H1 (cell line): ENCODE data around the gene LGALS1. TPM values are rescaled to one million over a fixed set of nuclear protein-coding genes. Genes with fewer than 3 reads are reported as not detected.
A peak's percentile ranks its signal among the peaks of the same experiment; 100 is the strongest.

Experiments
- CTCF ChIA-PET: fragments of 300-600 bp; sonication (Branson Sonifier 250); formaldehyde crosslinking; loops from one replicate; lab custom pipeline; 2021; ENCODE audit not compliant: partially characterized antibody; lab: Charles Lee
- POLR2A ChIA-PET: fragments of 300-600 bp; sonication (Branson Sonifier 250); formaldehyde crosslinking; loops from one replicate; lab custom pipeline; 2021; ENCODE audit warnings: inconsistent platforms; ENCODE audit not compliant: partially characterized antibody; lab: Charles Lee
- DNase-seq, 2 experiments: peaks; one replicate each; pipeline versions ENCODE4 v3.0.0 to v3.0.0-alpha.2; 2010 to 2022; ENCODE audit warnings: low spot score in 2 of 2, low read depth in 1 of 2, mixed read lengths in 1 of 2
- FAIRE-seq: peaks from 2 replicates; lab custom pipeline; 2011; peaks lifted over from hg19 to GRCh38; lab: Jason Lieb, UNC
- H2AFZ ChIP-seq: 2 replicates; pipeline ENCODE4 v1.8.1; 2012; ENCODE audit warnings: low read length, inconsistent platforms
- H2AK5ac ChIP-seq: 2 replicates; pipeline ENCODE4 v1.6.1; 2013; ENCODE audit warnings: low read depth, low read length
- H2BK120ac ChIP-seq: replicated peaks from 2 replicates; pipeline ENCODE3; 2013; ENCODE audit warnings: low read depth, low read length, inconsistent platforms
- H2BK12ac ChIP-seq: 2 replicates; pipeline ENCODE4 v1.6.1; 2013; ENCODE audit warnings: low read depth, low read length
- H2BK15ac ChIP-seq: 2 replicates; pipeline ENCODE4 v1.6.1; 2013; ENCODE audit warnings: low read length
- H2BK20ac ChIP-seq: 2 replicates; pipeline ENCODE4 v1.6.1; 2013; ENCODE audit warnings: low read length
- H2BK5ac ChIP-seq: 2 replicates; pipeline ENCODE4 v1.6.1; 2013; ENCODE audit warnings: low read depth, low read length
- H3K14ac ChIP-seq: 2 replicates; pipeline ENCODE4 v1.6.1; 2013; ENCODE audit warnings: inconsistent platforms; ENCODE audit not compliant: insufficient read length
- H3K18ac ChIP-seq: 2 replicates; pipeline ENCODE4 v1.6.1; 2013; ENCODE audit warnings: low read length; ENCODE audit errors: extremely low read depth
- H3K23ac ChIP-seq: 2 replicates; pipeline ENCODE4 v1.6.1; 2013; ENCODE audit warnings: inconsistent platforms; ENCODE audit not compliant: insufficient read length
- H3K23me2 ChIP-seq: 2 replicates; pipeline ENCODE4 v1.6.1; 2013; ENCODE audit warnings: low read depth, low read length
- H3K27ac ChIP-seq: 2 replicates; pipeline ENCODE4 v1.6.1; 2011; ENCODE audit warnings: low read depth, low read length, inconsistent platforms
- H3K27me3 ChIP-seq, 4 experiments: replicated peaks in 1 of 4; 1 replicate in 1 of 4; 2 replicates in 3 of 4; pipeline versions ENCODE4 v1.6.1 to v1.8.1; 2011 to 2013; ENCODE audit warnings: low read length in 3 of 4, mild to moderate bottlenecking in 3 of 4, inconsistent platforms in 2 of 4, mixed read lengths in 2 of 4, moderate library complexity in 1 of 4; ENCODE audit not compliant: control insufficient read depth in 3 of 4, insufficient read depth in 3 of 4; ENCODE audit errors: extremely low read depth in 1 of 4
- H3K36me3 ChIP-seq, 4 experiments: 2 replicates each; pipeline versions ENCODE4 v1.6.1 to v1.8.1; 2011 to 2013; ENCODE audit warnings: mild to moderate bottlenecking in 4 of 4, low read length in 3 of 4, moderate library complexity in 2 of 4, control low read depth in 1 of 4, inconsistent platforms in 1 of 4; ENCODE audit not compliant: insufficient read depth in 4 of 4, control insufficient read depth in 2 of 4
- H3K4ac ChIP-seq: replicated peaks from 2 replicates; pipeline ENCODE3; 2013; ENCODE audit warnings: low read length, low read depth, mixed read lengths, inconsistent platforms; ENCODE audit not compliant: insufficient read length
- H3K4me1 ChIP-seq, 4 experiments: replicated peaks in 1 of 4; 1 replicate in 1 of 4; 2 replicates in 3 of 4; pipeline versions ENCODE4 v1.6.1 to v1.8.1; 2011 to 2013; ENCODE audit warnings: low read length in 3 of 4, inconsistent platforms in 2 of 4, mixed read lengths in 1 of 4; ENCODE audit not compliant: insufficient read depth in 4 of 4, control insufficient read depth in 3 of 4
- H3K4me2 ChIP-seq, 2 experiments: 2 replicates each; pipeline versions ENCODE4 v1.6.1 to v1.8.1; 2011 to 2013; ENCODE audit warnings: low read depth in 2 of 2, low read length in 2 of 2, control low read depth in 1 of 2, inconsistent platforms in 1 of 2, mild to moderate bottlenecking in 1 of 2; ENCODE audit not compliant: insufficient read depth in 1 of 2
- H3K4me3 ChIP-seq, 4 experiments: fragments of 200-600, 300-600 bp in 1 of 4; sonication (generic), shearing (Covaris generic), sonication (Bioruptor Twin) in 1 of 4; 2 replicates each; pipeline versions ENCODE4 v1.5.1 to v1.8.1; 2011 to 2016; ENCODE audit warnings: low read length in 4 of 4, low read depth in 3 of 4, control low read depth in 2 of 4, inconsistent platforms in 2 of 4, mild to moderate bottlenecking in 2 of 4, mixed read lengths in 1 of 4, moderate library complexity in 1 of 4; ENCODE audit not compliant: insufficient read depth in 2 of 4; ENCODE audit errors: extremely low read depth in 1 of 4
- H3K56ac ChIP-seq: replicated peaks from 2 replicates; pipeline ENCODE3; 2013; ENCODE audit warnings: low read depth, mild to moderate bottlenecking, mixed read lengths, low read length, inconsistent platforms; ENCODE audit not compliant: insufficient read length
- H3K79me1 ChIP-seq: 2 replicates; pipeline ENCODE4 v1.6.1; 2013; ENCODE audit warnings: low read depth, low read length, control low read depth
- H3K79me2 ChIP-seq, 2 experiments: 2 replicates each; pipeline versions ENCODE4 v1.6.1 to v1.8.1; 2012 to 2013; ENCODE audit warnings: low read length in 2 of 2, mild to moderate bottlenecking in 2 of 2, inconsistent platforms in 1 of 2; ENCODE audit not compliant: insufficient read depth in 2 of 2, control insufficient read depth in 1 of 2
- H3K9ac ChIP-seq, 4 experiments: replicated peaks in 1 of 4; 1 replicate in 1 of 4; 2 replicates in 3 of 4; pipeline versions ENCODE4 v1.6.1 to v1.8.1; 2011 to 2013; ENCODE audit warnings: low read depth in 3 of 4, low read length in 3 of 4, control low read depth in 2 of 4, mild to moderate bottlenecking in 2 of 4, moderate library complexity in 2 of 4, inconsistent platforms in 1 of 4; ENCODE audit errors: extremely low read depth in 1 of 4
- H3K9me3 ChIP-seq, 2 experiments: 2 replicates each; pipeline versions ENCODE4 v1.6.1 to v1.8.1; 2012 to 2013; ENCODE audit warnings: mild to moderate bottlenecking in 2 of 2, moderate library complexity in 2 of 2, control low read depth in 1 of 2, inconsistent platforms in 1 of 2, low read depth in 1 of 2, low read length in 1 of 2, mixed read lengths in 1 of 2; ENCODE audit not compliant: insufficient read depth in 2 of 2
- H4K20me1 ChIP-seq, 2 experiments: replicated peaks in 1 of 2; 2 replicates each; pipeline versions ENCODE3 to v1.8.1; 2011 to 2013; ENCODE audit warnings: inconsistent platforms in 2 of 2, low read length in 2 of 2, mild to moderate bottlenecking in 1 of 2; ENCODE audit not compliant: insufficient read depth in 2 of 2, control insufficient read depth in 1 of 2
- H4K5ac ChIP-seq: 2 replicates; pipeline ENCODE4 v1.6.1; 2013; ENCODE audit warnings: low read length, low read depth, mixed read lengths, inconsistent platforms; ENCODE audit not compliant: insufficient read length
- H4K8ac ChIP-seq: 2 replicates; pipeline ENCODE4 v1.8.0; 2013; ENCODE audit warnings: mild to moderate bottlenecking, moderate library complexity, low read length, inconsistent platforms; ENCODE audit not compliant: insufficient read depth; ENCODE audit errors: extremely low read depth
- H4K91ac ChIP-seq: replicated peaks from 2 replicates; pipeline ENCODE3; 2013; ENCODE audit warnings: low read length, mixed read lengths, inconsistent platforms; ENCODE audit not compliant: insufficient read length
- CBX8 ChIP-seq: fragments of 300-800, 300-1000 bp; sonication (generic); IDR thresholded peaks from 2 replicates; pipeline ENCODE4 v1.7.1; 2016; ENCODE audit warnings: low read depth, low read length, borderline replicate concordance
- FOSL1 ChIP-seq: IDR thresholded peaks from 2 replicates; pipeline ENCODE4 v1.6.1; 2011; ENCODE audit warnings: mild to moderate bottlenecking, low read depth, low read length, moderate library complexity; ENCODE audit not compliant: insufficient read depth
- NANOG ChIP-seq: IDR thresholded peaks from 2 replicates; pipeline ENCODE4 v1.6.1; 2011; ENCODE audit warnings: low read length, low read depth, mild to moderate bottlenecking, inconsistent platforms; ENCODE audit not compliant: insufficient read depth, poor library complexity, severe bottlenecking
- RAD21 ChIP-seq, 2 experiments: IDR thresholded peaks in 1 of 2; conservative IDR thresholded peaks in 1 of 2; 2 replicates each; pipeline ENCODE4 v1.6.1; 2011; ENCODE audit warnings: low read depth in 2 of 2, low read length in 2 of 2, improper control_type of control experiment in 1 of 2, inconsistent platforms in 1 of 2, mild to moderate bottlenecking in 1 of 2, moderate library complexity in 1 of 2
- RBBP5 ChIP-seq: IDR thresholded peaks from 2 replicates; pipeline ENCODE4 v1.7.1; 2012; ENCODE audit warnings: low read depth, mild to moderate bottlenecking, inconsistent platforms, low read length, moderate library complexity, borderline replicate concordance
- SIX5 ChIP-seq: IDR thresholded peaks from 2 replicates; pipeline ENCODE4 v1.6.1; 2011; ENCODE audit warnings: mild to moderate bottlenecking, low read depth, low read length
- WGBS, 2 experiments: shearing (Covaris generic) in 1 of 2; methylation state at CpG; one replicate each; pipeline versions ENCODE4 v1.1.6 to v1.1.7; 2013 to 2015; ENCODE audit warnings: low lambda C conversion rate in 2 of 2, mixed read lengths in 2 of 2, inconsistent platforms in 1 of 2, low coverage in 1 of 2, missing lambda C conversion rate in 1 of 2; ENCODE audit not compliant: insufficient replicate concordance in 2 of 2, insufficient coverage in 1 of 2, insufficient read length in 1 of 2; ENCODE audit errors: extremely low coverage in 1 of 2, missing lambda C conversion rate in 1 of 2; 5-methylcytosine and 5-hydroxymethylcytosine counted together
- polyA plus RNA-seq, 7 experiments: library from polyadenylated mRNA; depleted of rRNA in 3 of 7; stranded (reverse) in 5 of 7; unstranded in 2 of 7; fragments of >200 nt in 5 of 7; fragments of 200-250 nt in 2 of 7; gene quantifications; 1 replicate in 5 of 7; 2 replicates in 1 of 7; 4 replicates in 1 of 7; pipeline versions ENCODE4 v1.2.1 to v1.2.3, GENCODE V29; 2011 to 2013; ENCODE audit warnings: missing spikeins in 2 of 7, mixed read lengths in 2 of 7
- total RNA-seq: library from RNA; stranded (reverse); fragmentation: NEBNext Ultra II Directional; extraction: Animal tissue kit (Norgen Biotek cat#: 25700); gene quantifications from 2 replicates; pipeline ENCODE4 v1.2.1, GENCODE V29; 2021
- TF ChIP-seq, protein P1 (sequence below): IDR thresholded peaks from 2 replicates; pipeline ENCODE4 v1.6.1; 2012; ENCODE audit warnings: inconsistent platforms

LGALS1 gene
- total and polyA plus RNA-seq, 2 of the 8 experiments (the other 6 are each of a cell fraction or from before 2014, with no cell fraction given): 12.0 to 92.4 TPM

DNA sequence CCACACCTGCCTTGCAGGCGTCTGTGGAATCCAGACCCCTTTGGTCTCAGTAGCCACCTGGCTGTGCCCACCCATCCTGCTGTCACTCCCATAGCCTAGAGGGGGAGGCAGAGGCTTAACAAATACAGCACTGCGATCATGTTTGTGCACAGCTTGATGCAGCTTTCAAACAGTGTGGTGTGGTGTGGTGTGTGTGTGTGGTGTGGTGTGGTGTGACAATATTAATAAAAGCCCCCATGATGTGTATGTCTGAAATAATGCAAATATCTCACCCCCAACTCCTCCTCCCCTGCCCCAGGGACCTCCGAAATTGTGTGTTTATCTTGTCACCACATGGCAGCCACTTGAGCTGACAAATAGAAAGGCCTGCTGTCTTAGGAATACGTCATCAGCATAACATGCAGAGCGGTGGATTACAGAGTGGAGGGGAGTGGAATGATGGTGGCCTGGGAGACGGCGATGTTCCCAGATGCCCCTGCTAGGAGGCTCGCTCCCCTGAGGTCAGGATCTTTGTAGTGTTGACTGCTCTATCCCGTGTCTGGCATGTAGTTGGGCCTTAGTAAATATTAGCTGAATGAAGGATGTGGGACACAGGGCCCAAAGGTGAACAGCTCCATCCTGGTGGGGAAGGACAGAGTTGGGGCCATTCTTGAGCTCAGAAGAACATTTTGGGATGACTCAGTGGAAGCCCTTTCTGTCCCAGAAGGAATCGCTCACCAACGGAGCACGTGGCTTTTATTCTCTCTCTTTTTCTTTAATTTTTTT is 14.1 kb upstream of the LGALS1 start:
- Histone ChIP-seq H2AFZ (no peak overlapping the region), H2AK5ac (no peak overlapping the region), H4K5ac (no peak overlapping the region), H3K23me2 (peaks cover 11% of the 10 kb centered on the region), H4K8ac (no peak overlapping the region; the same call in 1 of the 2 replicates), H2BK5ac (no peak overlapping the region; the same call in 1 of the 2 replicates), H2BK12ac (no peak overlapping the region), H3K4me3 (no peak overlapping the region), H2BK20ac (no peak overlapping the region; the same call in 1 of the 2 replicates), H3K4me2 (0 out of 4 replicates have a peak overlapping the region, but pooled peaks of 1 of the 2 experiments have one; percentile 34), H2BK15ac (no peak overlapping the region), H3K23ac (no peak overlapping the region), H3K4me1 (peaks cover 0 to 21% (median 6%) of the 10 kb centered on the region in 4 experiments; a peak in 5 of 7 replicates), H3K56ac (no peak overlapping the region), H3K18ac (no peak overlapping the region), H3K27ac (no peak overlapping the region), H4K20me1 (peaks cover 23 to 43% of the 10 kb centered on the region in 2 experiments), H3K14ac (no peak overlapping the region), H3K79me2 (peaks cover 25 to 56% of the 10 kb centered on the region in 2 experiments; a peak in 3 of 4 replicates), H4K91ac (no peak overlapping the region), H3K9me3 (no peaks in the 10 kb centered on the region), H3K79me1 (peaks cover 30% of the 10 kb centered on the region), H3K9ac (no peak overlapping the region), H2BK120ac (no peak overlapping the region), H3K27me3 (no peaks in the 10 kb centered on the region), H3K36me3 (peaks cover 2 to 11% (median 6%) of the 10 kb centered on the region in 4 experiments; a peak in 5 of 8 replicates), H3K4ac (no peak overlapping the region)
- FAIRE-seq: no peak
- DNase-seq: no peak
- POLR2A ChIA-PET: interaction anchor here (0.8 to 5.1 kb wide), 6 partner anchors 10 to 34 kb away, joined by 3 to 37 read pairs (median 8); partner anchors contain the start of genes LGALS1 and SH3BP1
- CTCF ChIA-PET: interaction anchor here (0.6 to 12.1 kb wide), 21 partner anchors 10 to 1618 kb away, joined by 3 to 165 read pairs (median 4); partner anchors contain the start of genes NOL12 and SH3BP1
- whole genome bisulfite sequencing, 2 experiments: 85% methylated on average over 11 of the region's 12 CpGs; no CpG with 5 or more reads in 1 of the 2 experiments
- TF ChIP-seq RAD21 (IDR thresholded peaks at IDR 0.05 in 1 of 2, conservative IDR thresholded peaks at IDR 0.05 in 1 of 2; ENCODE audit: low read depth in 2 of 2, low read length in 2 of 2) (peak; percentile 55 to 67), CBX8 (no peak), RBBP5 (no peak), NANOG (no peak), FOSL1 (no peak), SIX5 (no peak)
- TF ChIP-seq, protein P1, sequence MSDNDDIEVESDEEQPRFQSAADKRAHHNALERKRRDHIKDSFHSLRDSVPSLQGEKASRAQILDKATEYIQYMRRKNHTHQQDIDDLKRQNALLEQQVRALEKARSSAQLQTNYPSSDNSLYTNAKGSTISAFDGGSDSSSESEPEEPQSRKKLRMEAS: no peak
